ENCODE data around the gene GMPPB.

Gene GMPPB

DNA sequence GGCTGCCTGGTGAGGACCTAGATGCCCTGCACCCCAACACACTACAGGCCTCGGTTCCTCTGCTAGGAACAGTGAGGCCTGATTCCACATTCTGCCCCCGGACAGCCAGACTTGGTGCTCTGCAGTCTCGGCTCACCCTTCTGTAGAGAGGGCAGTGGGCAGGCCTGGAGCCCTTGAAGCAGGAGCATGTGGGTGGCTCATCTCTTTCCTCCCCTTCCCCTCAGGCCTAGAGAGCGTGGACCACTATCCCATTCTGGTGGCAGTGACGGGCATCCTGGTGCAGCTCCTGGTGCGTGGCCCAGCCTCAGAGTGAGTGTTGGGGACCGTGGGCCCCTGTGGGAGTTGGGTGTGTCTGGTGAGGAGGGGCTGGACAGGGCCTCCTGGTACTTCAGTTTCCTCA lies 7.6 kb downstream of the GMPPB start:
- Histone ChIP-seq H3K9me3 (no peaks in the 10 kb centered on the region), H3K36me3 (peaks cover 10 to 63% (median 23%) of the 10 kb centered on the region in 3 donors), H3K27ac (no peak overlapping the region), H3K4me3 (no peak overlapping the region), H3K27me3 (no peaks in the 10 kb centered on the region), H3K4me1 (peaks cover 0 to 19% (median 15%) of the 10 kb centered on the region in 4 donors)
- peak in 1 of 2 donors; percentile 55 for DNase-seq
- intact Hi-C loops (cut with DNase I; ENCODE audit: low total_unique reads): no loop called here
- TF ChIP-seq, protein P1, sequence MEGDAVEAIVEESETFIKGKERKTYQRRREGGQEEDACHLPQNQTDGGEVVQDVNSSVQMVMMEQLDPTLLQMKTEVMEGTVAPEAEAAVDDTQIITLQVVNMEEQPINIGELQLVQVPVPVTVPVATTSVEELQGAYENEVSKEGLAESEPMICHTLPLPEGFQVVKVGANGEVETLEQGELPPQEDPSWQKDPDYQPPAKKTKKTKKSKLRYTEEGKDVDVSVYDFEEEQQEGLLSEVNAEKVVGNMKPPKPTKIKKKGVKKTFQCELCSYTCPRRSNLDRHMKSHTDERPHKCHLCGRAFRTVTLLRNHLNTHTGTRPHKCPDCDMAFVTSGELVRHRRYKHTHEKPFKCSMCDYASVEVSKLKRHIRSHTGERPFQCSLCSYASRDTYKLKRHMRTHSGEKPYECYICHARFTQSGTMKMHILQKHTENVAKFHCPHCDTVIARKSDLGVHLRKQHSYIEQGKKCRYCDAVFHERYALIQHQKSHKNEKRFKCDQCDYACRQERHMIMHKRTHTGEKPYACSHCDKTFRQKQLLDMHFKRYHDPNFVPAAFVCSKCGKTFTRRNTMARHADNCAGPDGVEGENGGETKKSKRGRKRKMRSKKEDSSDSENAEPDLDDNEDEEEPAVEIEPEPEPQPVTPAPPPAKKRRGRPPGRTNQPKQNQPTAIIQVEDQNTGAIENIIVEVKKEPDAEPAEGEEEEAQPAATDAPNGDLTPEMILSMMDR (IDR thresholded peaks at IDR 0.05): no peak

DNA sequence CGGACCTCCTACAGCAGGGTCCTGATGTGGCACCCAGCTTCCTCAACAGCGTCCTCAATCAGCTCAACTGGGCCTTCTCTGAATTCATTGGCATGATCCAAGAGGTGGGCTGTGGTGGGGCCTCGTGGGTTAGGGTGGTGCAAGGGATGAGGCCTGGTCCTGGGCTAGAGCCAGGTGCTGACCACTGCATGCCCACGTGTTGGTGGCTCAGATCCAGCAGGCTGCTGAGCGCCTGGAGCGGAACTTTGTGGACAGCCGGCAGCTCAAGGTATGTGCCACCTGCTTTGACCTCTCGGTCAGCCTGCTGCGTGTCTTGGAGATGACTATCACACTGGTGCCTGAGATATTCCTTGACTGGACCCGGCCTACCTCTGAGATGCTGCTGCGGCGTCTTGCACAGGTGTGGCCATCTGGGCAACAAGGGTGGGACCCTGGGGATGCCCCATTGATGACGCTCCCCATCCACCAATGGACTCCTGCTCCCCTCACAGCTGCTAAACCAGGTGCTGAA lies 8.1 kb downstream of the GMPPB start:
- intact Hi-C loops (cut with DNase I; ENCODE audit: low total_unique reads): no loop called here
- Histone ChIP-seq H3K36me3 (peaks cover 10 to 63% (median 17%) of the 10 kb centered on the region in 3 donors), H3K27ac (no peak overlapping the region), H3K9me3 (no peaks in the 10 kb centered on the region), H3K27me3 (no peaks in the 10 kb centered on the region), H3K4me1 (peaks cover 0 to 19% (median 15%) of the 10 kb centered on the region in 4 donors), H3K4me3 (no peak overlapping the region)
- TF ChIP-seq, protein P1 (IDR thresholded peaks at IDR 0.05): no peak
- peak in 1 of 2 donors; percentile 65 for DNase-seq

DNA sequence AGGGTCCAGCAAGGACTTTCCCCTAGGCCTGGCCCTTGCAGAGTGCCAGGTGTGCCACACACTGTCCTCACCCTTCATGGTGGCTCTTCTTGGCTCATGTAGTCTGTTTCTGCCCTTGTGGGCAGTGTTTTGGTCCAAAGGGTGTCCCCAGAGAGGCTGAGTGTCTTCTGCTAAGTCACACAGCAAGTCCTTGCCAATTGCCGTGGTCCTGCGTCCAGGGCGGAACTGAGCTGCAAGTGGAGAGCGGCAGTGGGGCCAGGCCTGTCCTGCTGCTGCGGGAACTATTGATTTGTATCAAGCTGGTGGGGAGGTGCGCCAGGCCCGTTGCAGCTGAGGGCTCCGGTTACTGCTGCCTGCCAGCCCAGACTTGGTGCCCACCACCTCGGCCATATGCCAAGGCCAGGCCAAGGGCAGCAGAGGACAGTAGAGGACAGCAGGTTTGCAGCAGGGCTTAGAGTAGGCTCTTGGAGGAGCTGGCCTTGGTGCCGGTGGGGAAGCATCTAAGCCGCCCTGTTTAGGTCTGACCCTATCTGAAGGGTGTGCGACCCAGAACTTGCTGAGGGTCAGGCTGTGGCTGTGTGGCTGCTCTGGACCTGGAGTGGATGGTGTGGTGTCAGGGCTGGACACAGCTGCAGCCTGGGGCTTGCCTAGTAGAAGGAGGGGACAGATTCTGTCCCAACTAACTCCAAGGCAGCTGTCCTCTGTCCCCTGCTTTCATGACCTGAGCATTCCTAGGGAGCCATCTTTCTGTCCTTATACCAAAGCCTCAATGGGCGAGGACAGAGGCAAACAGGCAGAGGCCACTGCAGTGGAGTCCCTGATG lies 8.8 kb downstream of the GMPPB start:
- DNase-seq: no peak
- Histone ChIP-seq H3K4me3 (no peak overlapping the region), H3K9me3 (no peaks in the 10 kb centered on the region), H3K27ac (no peak overlapping the region), H3K4me1 (peaks cover 0 to 19% (median 13%) of the 10 kb centered on the region in 4 donors), H3K27me3 (no peaks in the 10 kb centered on the region), H3K36me3 (peaks cover 10 to 63% (median 16%) of the 10 kb centered on the region in 3 donors)
- intact Hi-C loops (cut with DNase I; ENCODE audit: low total_unique reads): no loop called here
- TF ChIP-seq, protein P1 (IDR thresholded peaks at IDR 0.05): no peak

DNA sequence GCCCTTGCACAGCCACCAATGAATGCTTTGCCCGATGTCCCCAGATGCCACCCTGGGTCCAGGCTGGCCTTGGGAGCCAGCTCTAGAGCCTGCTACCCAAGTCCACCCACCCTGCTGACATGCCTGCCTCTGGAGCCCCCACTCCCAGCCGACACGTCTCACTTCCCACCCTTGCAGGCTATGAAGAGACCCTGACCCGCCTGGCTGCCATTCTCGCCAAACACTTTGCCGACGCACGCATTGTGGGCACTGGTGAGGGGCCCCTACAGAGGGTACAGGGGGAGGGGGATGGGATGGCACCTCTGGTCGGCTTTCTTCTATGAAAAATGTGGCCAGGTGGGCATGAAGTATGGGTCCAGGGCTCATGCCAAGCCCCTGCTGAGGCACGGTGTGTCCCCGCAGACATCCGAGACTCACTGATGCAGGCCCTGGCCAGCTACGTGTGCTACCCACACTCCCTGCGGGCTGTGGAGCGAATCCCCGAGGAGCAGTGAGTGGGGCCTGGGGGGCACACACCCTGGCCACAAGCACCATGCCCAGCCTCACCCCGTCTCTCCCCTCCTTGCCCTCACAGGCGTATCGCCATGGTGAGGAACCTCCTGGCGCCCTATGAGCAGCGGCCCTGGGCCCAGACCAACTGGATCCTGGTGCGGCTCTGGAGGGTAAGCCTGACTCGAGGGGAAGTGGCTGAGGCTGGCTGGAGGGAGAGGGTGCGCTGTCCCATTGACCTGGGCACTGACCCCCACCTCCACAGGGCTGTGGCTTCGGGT lies 10.2 kb downstream of the GMPPB start:
- Histone ChIP-seq H3K36me3 (peaks cover 10 to 64% (median 16%) of the 10 kb centered on the region in 3 donors), H3K4me1 (peaks cover 0 to 5% (median 1%) of the 10 kb centered on the region in 4 donors), H3K27me3 (no peaks in the 10 kb centered on the region), H3K4me3 (no peak overlapping the region), H3K9me3 (no peaks in the 10 kb centered on the region), H3K27ac (no peak overlapping the region)
- intact Hi-C loops (cut with DNase I; ENCODE audit: low total_unique reads): no loop called here
- TF ChIP-seq, protein P1 (IDR thresholded peaks at IDR 0.05): no peak
- DNase-seq: no peak

DNA sequence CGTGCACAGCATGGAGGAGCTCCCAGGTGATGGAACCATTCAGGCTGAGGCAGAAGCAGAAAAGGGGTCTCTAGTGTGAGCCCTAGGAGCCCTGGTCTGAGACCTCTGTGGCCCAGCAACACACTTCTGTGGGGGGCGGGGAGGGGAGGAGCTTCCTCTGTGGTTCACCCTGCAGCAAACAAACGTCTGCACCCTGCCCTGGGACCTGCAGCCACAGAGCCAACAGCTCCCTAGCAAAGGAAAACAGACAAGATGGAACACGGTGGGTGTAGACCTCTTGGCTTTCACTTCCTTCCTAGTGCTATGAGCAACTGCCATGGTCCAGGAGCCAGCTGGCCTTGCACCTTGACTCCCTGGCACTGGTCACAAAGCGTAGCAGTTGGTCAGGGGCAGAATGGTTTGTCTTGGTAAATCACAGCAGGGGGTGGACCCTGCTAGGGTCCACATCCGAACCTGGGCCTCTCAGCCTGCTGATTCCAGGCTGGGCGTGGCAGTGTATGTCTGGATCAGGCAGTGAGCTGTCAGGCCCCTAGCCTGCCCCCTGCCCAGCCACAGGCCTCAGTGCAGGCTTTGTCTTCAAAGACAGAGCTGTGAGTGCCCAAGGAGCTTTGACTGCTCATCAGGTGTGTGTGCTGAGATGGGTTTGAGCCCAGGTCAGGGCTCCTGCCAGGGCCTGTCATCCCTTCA lies 11.0 kb downstream of the GMPPB start:
- H3K4me1 ChIP-seq: no peaks in the 10 kb centered on the region
- no peaks in the 10 kb centered on the region for H3K9me3 ChIP-seq
- H3K4me3 ChIP-seq: no peak overlapping the region
- intact Hi-C loops (cut with DNase I; ENCODE audit: low total_unique reads): no loop called here
- peaks cover 10 to 72% (median 16%) of the 10 kb centered on the region in 3 donors for H3K36me3 ChIP-seq
- H3K27ac ChIP-seq: no peak overlapping the region
- DNase-seq: peak in 1 of 2 donors; percentile 53
- no peaks in the 10 kb centered on the region for H3K27me3 ChIP-seq
- TF ChIP-seq, protein P1 (IDR thresholded peaks at IDR 0.05): no peak
